GM19324 (cell line): Measurements from ENCODE around the gene IPPK.

Experiments
- ATAC-seq: cut with Tn5 transposase; IDR thresholded peaks from one replicate; pipeline ENCODE4 v1.9.1; 2021; ENCODE audit warnings: mild to moderate bottlenecking, moderate library complexity; ENCODE audit not compliant: unreplicated experiment, low FRiP score

IPPK gene

DNA sequence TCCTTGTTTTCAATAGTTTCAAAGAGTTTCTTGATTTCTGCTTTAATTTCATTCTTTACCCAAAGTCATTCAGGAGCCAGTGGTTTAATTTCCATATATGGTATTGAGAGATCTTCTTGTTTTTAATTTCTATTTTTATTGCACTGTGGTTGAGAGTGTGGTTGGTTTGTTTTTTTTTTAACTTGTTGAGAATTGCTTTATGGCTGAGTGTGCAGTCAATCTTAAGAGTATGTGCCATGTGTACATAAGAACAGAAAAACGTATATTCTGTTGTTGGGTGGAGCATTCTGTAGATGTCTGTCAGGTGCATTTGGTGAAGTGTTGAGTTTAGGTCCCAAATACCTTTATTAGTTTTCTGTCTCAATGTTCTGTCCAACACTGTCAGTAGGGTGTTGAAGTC lies 26.7 kb upstream of the IPPK start:
- no peak for ATAC-seq

DNA sequence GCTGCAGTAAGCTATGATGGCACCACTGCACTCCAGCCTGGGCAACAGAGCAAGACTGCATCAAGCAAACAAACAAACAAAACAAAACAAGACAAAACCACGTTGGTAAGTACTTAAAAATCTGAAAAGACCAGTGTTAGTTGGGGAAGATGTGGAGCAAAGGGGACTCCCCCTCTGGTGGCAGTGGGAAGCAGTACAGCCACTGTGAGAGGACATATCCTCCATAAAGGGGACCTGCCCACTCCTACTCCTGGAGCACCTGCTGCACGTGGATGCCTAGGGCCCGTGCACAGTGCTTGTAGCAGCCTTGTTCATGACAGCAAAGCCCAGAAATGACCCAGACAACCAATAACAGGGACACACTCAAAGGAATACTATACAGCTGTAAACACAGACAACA lies 17.0 kb upstream of the IPPK start:
- no peak for ATAC-seq

GRCh38 chr9:92685022-92685421 lies 15.1 kb upstream of the IPPK start:
- no peak for ATAC-seq

- ATAC-seq: no peak
Observed at GRCh38 chr9:92682269-92682668, 12.3 kb upstream of the IPPK start.

GRCh38 chr9:92680166-92681119 lies 10.5 kb upstream of the IPPK start:
- no peak for ATAC-seq

- ATAC-seq: no peak
Observed at GRCh38 chr9:92679413-92680165, 9.7 kb upstream of the IPPK start.

DNA sequence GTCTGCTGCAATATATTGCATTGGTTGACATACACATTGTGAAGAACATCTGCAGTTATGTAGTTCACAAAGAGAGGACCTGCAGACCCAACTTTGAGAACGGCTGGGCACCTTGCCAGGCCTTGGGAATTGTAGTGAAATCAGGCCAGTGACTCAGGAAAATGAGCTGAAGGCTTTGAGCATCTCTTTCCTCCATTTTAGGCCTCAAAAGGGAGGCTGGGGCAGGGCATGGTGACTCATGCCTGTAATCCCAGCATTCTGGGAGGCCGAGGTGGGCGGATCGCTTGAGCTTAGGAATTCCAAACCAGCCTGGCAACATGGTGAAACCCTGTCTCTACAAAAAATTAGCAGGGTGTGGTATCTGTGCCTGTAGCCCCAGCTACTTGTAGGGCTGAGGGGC lies 1.4 kb upstream of the IPPK start:
- no peak for ATAC-seq

DNA sequence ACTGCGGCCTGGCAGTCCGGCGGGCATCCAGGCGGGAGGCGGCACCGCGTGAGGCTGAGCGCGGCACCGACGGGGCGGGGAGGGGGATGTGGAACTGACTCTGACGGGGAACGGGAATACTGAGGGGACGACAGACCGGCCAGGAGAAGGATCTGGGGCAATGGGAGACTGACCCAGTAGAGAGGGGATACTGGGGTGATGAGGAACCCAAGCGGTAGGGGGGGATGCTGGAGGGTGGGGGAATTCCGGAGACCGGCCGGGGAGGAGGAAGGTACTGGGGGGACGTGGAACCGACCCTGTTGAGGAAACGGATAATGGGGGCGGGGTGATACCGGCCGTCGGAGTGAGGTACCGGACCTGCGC lies 423 bp downstream of the IPPK start:
- ATAC-seq: peak; percentile 11

DNA sequence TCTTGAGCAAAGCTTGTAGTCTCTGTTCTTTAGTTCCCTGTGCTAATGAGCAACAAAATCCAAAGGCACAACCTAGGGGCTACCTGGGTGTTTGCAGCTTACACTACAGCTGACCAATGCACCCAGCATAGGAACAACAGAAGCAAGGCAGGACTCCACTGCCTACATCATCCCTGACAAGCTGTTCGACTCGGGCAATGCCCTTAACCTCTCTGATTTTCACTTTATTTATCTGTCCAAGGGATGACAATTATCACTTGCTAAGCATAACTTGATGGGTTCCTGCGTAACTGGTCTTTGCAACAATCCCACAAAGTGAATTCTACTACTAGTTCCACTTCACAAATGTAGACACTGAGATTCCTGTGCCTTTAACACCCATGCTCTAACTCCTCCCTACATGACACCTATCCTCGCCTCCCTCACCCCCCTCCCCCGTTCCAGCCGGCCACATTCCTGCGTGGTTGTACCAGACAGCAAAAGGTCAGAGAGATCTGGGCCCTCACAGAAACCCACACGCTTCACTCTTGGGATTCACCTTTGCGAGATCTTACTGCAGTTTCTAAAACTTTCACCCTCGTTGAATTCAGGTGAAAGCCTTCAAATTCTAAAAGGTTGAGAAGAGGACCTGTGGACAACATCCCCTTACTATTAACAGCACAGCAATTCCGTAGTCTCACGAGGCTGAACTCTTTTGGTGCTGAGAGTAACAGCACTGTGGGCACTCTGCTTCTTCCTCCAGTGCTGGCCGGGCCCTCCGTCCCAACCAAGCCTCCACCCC lies 995 bp downstream of the IPPK start:
- no peak for ATAC-seq

DNA sequence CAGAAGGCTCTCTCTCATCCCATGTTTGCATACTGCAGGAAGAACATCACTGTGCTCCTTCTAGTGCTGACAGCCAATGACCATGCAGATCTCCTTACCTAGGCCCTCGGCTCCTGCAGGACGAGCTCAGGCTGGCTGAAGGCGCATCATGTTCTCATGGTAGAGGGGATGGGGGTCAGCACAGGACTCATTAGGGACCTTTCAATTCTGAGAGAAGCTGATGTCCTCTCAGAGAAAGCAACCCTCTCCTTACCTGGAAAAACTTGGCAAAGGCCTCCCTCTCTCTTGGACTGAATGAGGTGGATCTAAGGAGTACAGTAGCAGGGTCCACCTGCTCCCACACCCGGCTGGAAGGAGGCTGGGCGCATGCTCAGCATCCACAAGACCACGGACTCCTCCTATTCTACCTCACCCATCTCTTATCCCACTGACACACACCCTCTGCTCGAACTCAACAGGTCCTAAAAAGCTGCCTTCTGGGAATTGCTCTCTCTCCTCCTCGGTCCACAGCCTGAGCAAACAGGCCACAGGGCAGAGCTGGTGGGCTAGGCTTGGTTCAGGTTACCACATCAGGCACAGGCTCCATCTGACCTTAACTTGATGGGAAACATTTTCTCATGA lies 2.9 kb downstream of the IPPK start:
- no peak for ATAC-seq

DNA sequence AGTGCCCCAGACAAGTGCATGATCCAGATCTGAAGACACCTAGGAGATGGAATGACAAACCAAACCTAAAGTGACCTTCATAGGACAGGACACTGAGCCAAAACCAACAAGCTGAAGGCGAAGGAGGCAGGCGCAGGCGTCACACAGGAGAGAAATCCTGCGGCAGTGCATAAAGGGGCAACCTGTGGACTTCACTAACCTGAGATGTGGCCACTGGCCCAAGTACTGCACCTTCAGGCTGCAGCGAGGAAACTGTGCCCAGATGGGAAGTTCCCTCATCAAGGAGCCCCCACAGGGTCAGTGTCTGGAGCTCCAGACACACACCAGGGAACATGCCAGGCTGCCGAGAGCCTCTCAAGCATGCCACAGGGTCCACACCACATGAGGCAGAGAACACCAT lies 3.7 kb downstream of the IPPK start:
- no peak for ATAC-seq

- no peak for ATAC-seq
Observed at GRCh38 chr9:92665836-92666235, 4.1 kb downstream of the IPPK start.

DNA sequence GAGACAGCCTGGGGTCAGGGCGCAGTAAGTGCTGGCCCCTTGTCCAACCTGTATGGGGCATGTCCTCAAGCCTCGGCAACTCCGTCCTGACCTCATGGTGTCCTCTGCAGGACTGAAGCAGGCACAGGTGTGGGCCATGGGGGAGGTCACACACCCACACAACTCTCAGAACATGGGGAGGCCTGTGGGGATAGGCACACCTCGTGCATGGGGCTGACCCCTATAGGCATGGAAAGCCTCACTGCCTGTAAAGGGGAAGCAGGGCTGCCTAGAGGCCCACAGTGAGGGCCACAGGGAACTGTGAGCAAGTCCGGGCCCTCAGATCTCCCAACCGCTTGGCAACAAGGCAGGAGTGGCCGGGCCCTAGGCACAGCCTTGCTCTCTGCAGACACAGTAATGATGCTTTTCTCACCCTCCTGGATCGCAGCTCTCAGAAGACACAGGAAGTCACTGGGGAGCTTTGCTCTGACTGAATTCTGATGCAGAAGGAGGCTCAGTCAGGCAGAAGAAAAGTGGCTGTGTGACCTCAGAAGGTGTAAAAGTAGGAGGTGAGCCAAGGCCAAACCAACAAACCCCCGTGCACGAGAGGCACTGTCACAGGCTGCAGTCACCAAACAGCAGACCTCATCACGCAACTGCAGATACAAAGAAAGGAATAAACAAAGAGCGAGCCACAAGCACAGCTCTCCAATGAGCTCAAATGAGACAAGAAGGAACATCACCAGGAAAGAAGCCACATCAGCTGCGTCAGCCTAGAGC lies 5.4 kb downstream of the IPPK start:
- ATAC-seq: no peak

DNA sequence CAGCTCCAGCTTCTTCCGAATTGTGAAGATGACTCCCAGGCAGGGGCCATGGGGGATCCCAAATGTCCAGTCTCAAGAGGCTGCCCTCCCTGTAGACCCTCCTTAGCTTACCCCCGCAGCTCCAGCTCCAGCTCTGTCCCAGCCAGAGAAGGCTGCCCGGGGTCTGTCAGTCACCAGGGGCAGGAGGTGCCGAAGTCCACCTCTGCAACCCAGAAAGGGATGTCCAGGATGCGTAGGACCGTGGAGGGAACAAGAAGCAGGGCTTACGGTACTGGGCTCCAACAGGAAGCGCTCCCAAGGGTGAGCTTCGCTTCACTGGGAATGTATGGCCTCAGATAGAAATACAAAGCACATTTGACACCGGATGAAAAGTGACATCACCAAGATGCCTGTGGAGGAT lies 6.0 kb downstream of the IPPK start:
- no peak for ATAC-seq

DNA sequence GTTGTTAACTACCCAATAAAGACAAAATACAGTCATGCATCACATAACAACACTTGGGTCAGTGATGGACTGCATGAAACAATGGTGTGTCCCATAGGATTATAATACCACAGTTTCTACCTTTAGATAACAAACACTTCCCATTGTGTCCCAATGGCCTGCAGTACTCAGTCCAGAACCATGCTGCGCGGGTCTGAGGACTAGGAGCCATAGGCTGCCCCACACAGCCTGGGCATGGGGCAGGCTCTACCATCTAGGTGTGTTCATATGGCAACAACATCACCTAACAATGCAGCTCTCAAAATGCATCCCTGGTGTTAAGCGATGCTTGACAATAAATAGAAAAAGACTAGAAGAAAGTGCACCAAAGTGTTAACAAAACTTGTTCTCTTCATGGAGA lies 6.8 kb downstream of the IPPK start:
- no peak for ATAC-seq

DNA sequence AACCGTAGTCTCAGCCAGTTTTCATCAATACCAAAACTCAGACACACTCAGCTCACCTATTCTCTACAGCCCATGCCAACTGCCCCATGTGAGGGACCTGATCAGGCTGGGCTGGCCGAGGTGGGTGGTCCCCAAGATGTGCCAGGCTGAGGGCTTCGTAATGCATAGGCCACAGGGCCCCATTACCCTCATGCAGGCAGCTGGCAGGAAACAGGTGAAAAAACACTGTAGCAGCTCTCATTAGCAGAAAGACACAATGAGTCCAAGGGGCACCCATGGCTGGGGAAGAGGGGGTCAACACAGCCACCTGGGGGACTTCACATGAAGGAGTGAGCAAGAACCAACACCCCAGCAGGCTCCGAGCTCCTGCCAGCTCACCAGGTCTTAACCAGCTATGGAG lies 8.2 kb downstream of the IPPK start:
- no peak for ATAC-seq

DNA sequence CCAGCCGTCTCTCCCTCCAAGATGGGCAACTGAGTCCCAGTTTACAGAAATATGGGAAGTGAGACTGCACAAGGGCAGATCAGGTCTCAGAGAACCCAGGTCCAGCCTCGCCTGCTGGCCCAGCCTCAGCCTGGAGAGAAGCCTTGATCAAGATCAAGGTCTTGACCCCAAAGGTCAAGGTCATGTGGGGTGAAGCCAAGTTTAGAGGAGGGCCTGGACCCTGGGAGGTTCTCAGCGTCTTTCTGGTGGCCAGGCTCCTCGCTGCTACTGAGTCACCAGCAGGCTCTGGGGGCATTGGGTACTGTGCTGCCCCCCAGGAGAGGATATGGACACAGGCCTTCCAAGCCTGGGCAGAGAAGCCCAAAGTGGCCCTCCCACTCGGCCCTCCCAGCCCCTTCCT lies 8.8 kb downstream of the IPPK start:
- no peak for ATAC-seq

DNA sequence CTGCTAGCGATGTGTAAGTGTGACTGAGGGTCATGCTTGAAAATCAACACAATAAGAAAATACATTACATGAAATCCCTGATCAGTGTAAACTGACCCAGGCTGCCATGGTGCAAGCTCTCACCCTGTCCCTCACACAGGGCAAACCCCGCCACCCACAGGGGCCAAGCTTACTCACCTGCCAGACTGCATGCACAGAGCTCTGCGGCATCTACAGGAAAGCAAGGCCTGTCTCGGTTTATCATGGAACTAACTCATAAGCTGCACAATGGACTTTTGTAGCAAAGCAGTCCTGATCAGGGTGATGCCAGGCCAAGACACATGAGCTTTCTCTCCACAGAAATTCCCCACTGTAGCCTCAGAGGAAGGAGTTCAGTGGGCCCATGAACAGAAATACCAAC lies 9.7 kb downstream of the IPPK start:
- no peak for ATAC-seq

DNA sequence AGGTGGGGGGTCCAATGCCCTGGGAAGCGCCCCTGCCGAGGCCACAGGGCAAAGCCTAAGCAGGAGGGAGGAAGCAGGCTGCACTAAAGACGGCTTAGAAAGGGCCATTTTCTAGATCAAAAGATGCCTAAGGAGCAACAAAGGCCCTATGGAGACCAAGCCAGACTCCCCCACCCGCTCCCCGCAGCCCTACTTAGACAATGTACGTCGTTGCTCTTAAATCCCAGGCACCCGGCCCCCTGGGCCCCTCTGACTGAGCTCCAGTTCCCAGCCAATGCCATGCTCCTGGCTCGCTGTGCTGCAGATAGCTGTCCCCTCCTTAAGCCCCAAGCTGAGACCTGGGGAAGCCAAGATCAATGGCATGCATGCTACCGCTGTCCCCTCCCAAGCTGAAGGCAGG lies 10.3 kb downstream of the IPPK start:
- no peak for ATAC-seq

DNA sequence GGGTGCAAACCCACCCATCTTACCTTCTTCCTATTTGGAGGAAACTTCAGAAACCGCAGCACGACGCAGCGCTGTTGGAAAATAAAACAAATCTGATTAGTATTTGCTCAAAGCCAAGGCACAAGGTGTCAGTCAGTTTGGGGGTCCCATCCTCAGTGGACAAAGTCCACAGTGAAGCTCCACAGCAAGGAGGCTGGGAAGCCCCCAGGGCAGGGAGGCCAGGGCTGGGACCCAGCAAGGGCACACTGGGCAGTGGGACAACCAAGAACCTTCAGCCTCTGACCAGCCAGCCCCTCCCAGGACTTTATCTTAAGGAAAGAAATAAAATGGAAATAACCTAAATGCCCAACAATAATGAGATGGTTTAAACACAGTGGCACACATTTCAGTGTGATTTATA lies 11.3 kb downstream of the IPPK start:
- no peak for ATAC-seq
